Esophagus squamous epithelium (tissue), 5 donors: ENCODE results near the gene STAMBP. TPM values are rescaled to one million over a fixed set of nuclear protein-coding genes. Genes with fewer than 3 reads are reported as not detected.

ENCODE experiments used
- DNase-seq: peaks from one replicate; lab custom pipeline; 2025; lab: John Stamatoyannopoulos, UW
- H3K27ac ChIP-seq, 4 donors: fragments of 200-600 bp; sonication (generic); one replicate each; pipeline ENCODE4 v1.5.1; 2016 to 2019; ENCODE audit warnings: mild to moderate bottlenecking in 1 of 4
- H3K27me3 ChIP-seq, 4 donors: fragments of 200-600 bp; sonication (generic); 1 replicate in 3 of 4; 2 replicates in 1 of 4; pipeline versions ENCODE4 v1.5.1 to v1.6.0; 2017 to 2021; ENCODE audit warnings: antibody characterized with exemption in 1 of 4
- H3K36me3 ChIP-seq, 3 donors: fragments of 200-600 bp; sonication (generic); one replicate each; pipeline ENCODE4 v1.5.1; 2016 to 2019
- H3K4me1 ChIP-seq, 3 donors: fragments of 200-600 bp; sonication (generic); one replicate each; pipeline ENCODE4 v1.5.1; 2017 to 2019
- H3K4me3 ChIP-seq, 4 donors: fragments of 200-600 bp; sonication (generic); 1 replicate in 3 of 4; 2 replicates in 1 of 4; pipeline ENCODE4 v1.5.1; 2016 to 2019; ENCODE audit warnings: mild to moderate bottlenecking in 2 of 4, moderate library complexity in 1 of 4
- H3K9me3 ChIP-seq, 3 donors: fragments of 200-600 bp; sonication (generic); one replicate each; pipeline ENCODE4 v1.5.1; 2016 to 2019
- POLR2A ChIP-seq, 4 donors: fragments of 450-650 bp; IDR thresholded peaks; one replicate each; pipeline ENCODE4 v1.6.1; 2017; ENCODE audit warnings: antibody characterized with exemption in 4 of 4, mild to moderate bottlenecking in 4 of 4, moderate library complexity in 3 of 4
- WGBS, 2 donors: methylation state at CpG; one replicate each; pipeline ENCODE4 v1.1.5; 2018; 5-methylcytosine and 5-hydroxymethylcytosine counted together
- intact Hi-C: fragments of 100-400 bp; cut with DNase I; formaldehyde crosslinking; loops from one replicate; pipeline ENCODE4 v1.15.0; 2022
- total RNA-seq, 4 donors: library from RNA; depleted of rRNA; stranded (reverse); fragments of >200 nt; gene quantifications; one replicate each; pipeline ENCODE4 v1.1.0, GENCODE V29; 2016
- TF ChIP-seq, protein P1 (sequence below), 6 experiments: fragments of 450-650 bp in 4 of 6; fragments of 200-600 bp in 2 of 6; sonication (generic) in 2 of 6; IDR thresholded peaks; one replicate each; pipeline ENCODE4 v1.5.1; 2016 to 2019; ENCODE audit warnings: antibody characterized with exemption in 6 of 6, mild to moderate bottlenecking in 4 of 6, moderate library complexity in 4 of 6
- donor health status: DM: yes; HTN: yes; CAD: no.

STAMBP gene
- total RNA-seq, 4 donors from 2014 or later = 23.5 to 36.8 (median 32.5) TPM

- DNase-seq = no peak
- Histone ChIP-seq H3K4me3 (no peak overlapping the region), H3K27ac (no peak overlapping the region), H3K9me3 (no peaks in the 10 kb centered on the region), H3K4me1 (no peaks in the 10 kb centered on the region), H3K27me3 (peaks cover 0 to 8% (median 0%) of the 10 kb centered on the region in 4 donors), H3K36me3 (no peaks in the 10 kb centered on the region)
- TF ChIP-seq, protein P1, sequence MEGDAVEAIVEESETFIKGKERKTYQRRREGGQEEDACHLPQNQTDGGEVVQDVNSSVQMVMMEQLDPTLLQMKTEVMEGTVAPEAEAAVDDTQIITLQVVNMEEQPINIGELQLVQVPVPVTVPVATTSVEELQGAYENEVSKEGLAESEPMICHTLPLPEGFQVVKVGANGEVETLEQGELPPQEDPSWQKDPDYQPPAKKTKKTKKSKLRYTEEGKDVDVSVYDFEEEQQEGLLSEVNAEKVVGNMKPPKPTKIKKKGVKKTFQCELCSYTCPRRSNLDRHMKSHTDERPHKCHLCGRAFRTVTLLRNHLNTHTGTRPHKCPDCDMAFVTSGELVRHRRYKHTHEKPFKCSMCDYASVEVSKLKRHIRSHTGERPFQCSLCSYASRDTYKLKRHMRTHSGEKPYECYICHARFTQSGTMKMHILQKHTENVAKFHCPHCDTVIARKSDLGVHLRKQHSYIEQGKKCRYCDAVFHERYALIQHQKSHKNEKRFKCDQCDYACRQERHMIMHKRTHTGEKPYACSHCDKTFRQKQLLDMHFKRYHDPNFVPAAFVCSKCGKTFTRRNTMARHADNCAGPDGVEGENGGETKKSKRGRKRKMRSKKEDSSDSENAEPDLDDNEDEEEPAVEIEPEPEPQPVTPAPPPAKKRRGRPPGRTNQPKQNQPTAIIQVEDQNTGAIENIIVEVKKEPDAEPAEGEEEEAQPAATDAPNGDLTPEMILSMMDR (IDR thresholded peaks at IDR 0.05) = no peak
- no peak for TF ChIP-seq POLR2A (IDR thresholded peaks at IDR 0.05)
- intact Hi-C loops = no loop called here
- 74 to 85% methylated on average over 7 of the region's 7 CpGs for WGBS, 2 donors
Measured at GRCh38 chr2:73919596-73920228, 91.0 kb downstream of the STAMBP start.

- Histone ChIP-seq H3K36me3 (no peaks in the 10 kb centered on the region), H3K4me3 (no peak overlapping the region), H3K9me3 (no peaks in the 10 kb centered on the region), H3K27me3 (peaks cover 0 to 8% (median 0%) of the 10 kb centered on the region in 4 donors), H3K27ac (peak overlapping the region in 2 of 4 donors; percentile 25 to 42), H3K4me1 (peaks cover 0 to 10% (median 0%) of the 10 kb centered on the region in 3 donors)
- no peak for TF ChIP-seq POLR2A (IDR thresholded peaks at IDR 0.05)
- TF ChIP-seq, protein P1 (IDR thresholded peaks at IDR 0.05) = peak in 4 of 6 experiments; percentile 18 to 36 (median 20)
- DNase-seq = no peak
- intact Hi-C loops = no loop called here
- WGBS, 2 donors = 53 to 67% methylated on average over 7 to 11 of the region's 12 CpGs
Measured at GRCh38 chr2:73920577-73921545, 92.1 kb downstream of the STAMBP start.

DNA sequence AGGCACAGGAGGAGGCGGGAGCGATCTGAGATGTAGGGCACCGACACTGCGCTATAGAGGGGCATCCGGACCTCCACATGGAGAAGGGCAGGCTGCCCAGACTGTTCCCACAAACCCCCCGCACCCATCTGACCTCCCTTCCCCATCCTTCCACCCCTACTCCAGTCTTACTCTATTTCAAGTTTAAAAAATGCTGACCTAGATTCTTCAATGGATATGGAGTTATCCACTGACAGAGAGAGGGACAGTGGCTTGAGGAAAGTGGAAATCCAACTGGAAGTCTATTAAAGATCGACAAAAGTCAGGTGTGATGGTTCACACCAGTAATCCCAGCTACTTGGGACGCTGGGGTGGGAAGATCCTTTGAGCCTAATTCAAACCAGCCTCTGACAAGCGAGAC is 92.8 kb downstream of the STAMBP start:
- Histone ChIP-seq H3K36me3 (no peaks in the 10 kb centered on the region), H3K27ac (peak overlapping the region in 2 of 4 donors; percentile 25 to 42), H3K9me3 (no peaks in the 10 kb centered on the region), H3K27me3 (peaks cover 0 to 8% (median 0%) of the 10 kb centered on the region in 4 donors), H3K4me1 (peaks cover 0 to 15% (median 0%) of the 10 kb centered on the region in 3 donors), H3K4me3 (no peak overlapping the region)
- DNase-seq = no peak
- intact Hi-C loops = no loop called here
- TF ChIP-seq, protein P1 (IDR thresholded peaks at IDR 0.05) = no peak
- no peak for TF ChIP-seq POLR2A (IDR thresholded peaks at IDR 0.05)
- WGBS, 2 donors = 79 to 86% methylated on average over 4 to 5 of the region's 9 CpGs

GRCh38 chr2:73922681-73923080 is 93.9 kb downstream of the STAMBP start:
- no peak for DNase-seq
- H3K4me3 ChIP-seq = no peak overlapping the region
- 44 to 46% methylated on average over 5 of the region's 5 CpGs for WGBS, 2 donors
- no peaks in the 10 kb centered on the region for H3K36me3 ChIP-seq
- peaks cover 0 to 23% (median 5%) of the 10 kb centered on the region in 3 donors for H3K4me1 ChIP-seq
- no peak for TF ChIP-seq POLR2A (IDR thresholded peaks at IDR 0.05)
- TF ChIP-seq, protein P1 (IDR thresholded peaks at IDR 0.05) = no peak
- peaks cover 0 to 8% (median 0%) of the 10 kb centered on the region in 4 donors for H3K27me3 ChIP-seq
- H3K27ac ChIP-seq = no peak overlapping the region
- intact Hi-C loops = no loop called here
- H3K9me3 ChIP-seq = no peaks in the 10 kb centered on the region

Other genes starting within 250 kb of the STAMBP start
- gene NAT8, start 186.5 kb upstream of the STAMBP start, total RNA-seq = not detected
- gene TPRKB, start 91.6 kb upstream of the STAMBP start, total RNA-seq = 10 to 100 TPM; 23.3 to 49.8 (median 44.9) TPM
- gene DUSP11, start 48.9 kb upstream of the STAMBP start, total RNA-seq = 10 to 100 TPM; 24.5 to 48.2 (median 41.0) TPM
- not detected for gene C2orf78, start 44.8 kb upstream of the STAMBP start, total RNA-seq
- gene ACTG2, start 64.0 kb downstream of the STAMBP start, total RNA-seq = 100 to 1,000 TPM in 3 of 4 donors, 10 to 100 TPM in 1; 37.7 to 809 (median 109) TPM
- gene DGUOK, start 97.9 kb downstream of the STAMBP start, total RNA-seq = 10 to 100 TPM; 23.5 to 53.4 (median 40.2) TPM
- 10 to 100 TPM in 3 of 4 donors, 1 to 10 TPM in 1; 6.6 to 20.2 (median 16.2) TPM for gene TET3, start 155.9 kb downstream of the STAMBP start, total RNA-seq